SU-DHL-6 (cell line): Measurements from ENCODE around the gene FGD4.

Experiments used
- H2AFZ ChIP-seq: fragments of 200-600 bp; sonication (generic); 2 replicates; pipeline ENCODE4 v1.6.1; 2014; ENCODE audit warnings: low read depth, mild to moderate bottlenecking, moderate library complexity, mixed read lengths, antibody characterized with exemption, low read length; ENCODE audit not compliant: severe bottlenecking
- H3F3A ChIP-seq: fragments of 200-600 bp; shearing (Covaris generic); 2 replicates; pipeline ENCODE4 v1.6.0; 2016; ENCODE audit warnings: antibody characterized with exemption, mild to moderate bottlenecking; ENCODE audit not compliant: insufficient read depth
- H3K27ac ChIP-seq: fragments of 200-600 bp; sonication (generic); 2 replicates; pipeline ENCODE4 v1.5.1; 2016; ENCODE audit warnings: low read depth, mild to moderate bottlenecking, low read length, moderate library complexity, mixed read lengths
- H3K27me3 ChIP-seq: fragments of 200-600 bp; sonication (generic), shearing (Covaris generic); 2 replicates; pipeline ENCODE4 v1.6.0; 2014; ENCODE audit warnings: mild to moderate bottlenecking, low read length
- H3K36me3 ChIP-seq: fragments of 200-600 bp; sonication (generic); 2 replicates; pipeline ENCODE4 v1.6.1; 2014; ENCODE audit warnings: mild to moderate bottlenecking, low read length, mixed read lengths
- H3K4me2 ChIP-seq: fragments of 300-600, 200-600 bp; shearing (Covaris generic), sonication (generic); 2 replicates; pipeline ENCODE4 v1.6.0; 2014; ENCODE audit warnings: low read length, low read depth, mild to moderate bottlenecking; ENCODE audit not compliant: poor library complexity, severe bottlenecking
- H3K4me3 ChIP-seq: fragments of 200-600 bp; sonication (generic); 2 replicates; pipeline ENCODE4 v1.5.1; 2014; ENCODE audit warnings: antibody characterized with exemption, low read length, mild to moderate bottlenecking, mixed read lengths; ENCODE audit not compliant: insufficient read depth, poor library complexity, severe bottlenecking
- H3K79me2 ChIP-seq: fragments of 200-600 bp; sonication (generic); 2 replicates; pipeline ENCODE4 v1.6.1; 2014; ENCODE audit warnings: mild to moderate bottlenecking, low read length, moderate library complexity; ENCODE audit not compliant: insufficient read depth
- H3K9ac ChIP-seq: fragments of 200-600 bp; sonication (generic); 2 replicates; pipeline ENCODE4 v1.7.0; 2014; ENCODE audit warnings: mild to moderate bottlenecking, low read length
- H3K9me2 ChIP-seq: fragments of 200-600 bp; sonication (generic); replicated peaks from 2 replicates; pipeline ENCODE4 v1.6.1; 2014; ENCODE audit warnings: low read length; ENCODE audit not compliant: insufficient read depth
- H3K9me3 ChIP-seq: fragments of 200-600 bp; sonication (generic); 2 replicates; pipeline ENCODE4 v1.6.1; 2014; ENCODE audit warnings: low read length, mixed read lengths; ENCODE audit not compliant: insufficient read depth
- H4K20me1 ChIP-seq: fragments of 200-600 bp; sonication (generic); 2 replicates; pipeline ENCODE4 v1.6.1; 2014; ENCODE audit warnings: low read depth, mild to moderate bottlenecking, antibody characterized with exemption, low read length, moderate library complexity, mixed read lengths
- EZH2phosphoT487 ChIP-seq: fragments of 200-600 bp; sonication (generic), shearing (Covaris generic); conservative IDR thresholded peaks from 2 replicates; pipeline ENCODE4 v1.6.1; 2018; ENCODE audit warnings: mild to moderate bottlenecking, antibody characterized with exemption, low read length, moderate library complexity, mixed read lengths
- TF ChIP-seq, protein P1 (sequence below): fragments of 200-600 bp; sonication (generic); IDR thresholded peaks from one replicate; pipeline ENCODE4 v1.5.1; 2017; ENCODE audit warnings: antibody characterized with exemption, mild to moderate bottlenecking, low read length, moderate library complexity; ENCODE audit not compliant: insufficient read depth, poor library complexity, severe bottlenecking

FGD4 gene

DNA sequence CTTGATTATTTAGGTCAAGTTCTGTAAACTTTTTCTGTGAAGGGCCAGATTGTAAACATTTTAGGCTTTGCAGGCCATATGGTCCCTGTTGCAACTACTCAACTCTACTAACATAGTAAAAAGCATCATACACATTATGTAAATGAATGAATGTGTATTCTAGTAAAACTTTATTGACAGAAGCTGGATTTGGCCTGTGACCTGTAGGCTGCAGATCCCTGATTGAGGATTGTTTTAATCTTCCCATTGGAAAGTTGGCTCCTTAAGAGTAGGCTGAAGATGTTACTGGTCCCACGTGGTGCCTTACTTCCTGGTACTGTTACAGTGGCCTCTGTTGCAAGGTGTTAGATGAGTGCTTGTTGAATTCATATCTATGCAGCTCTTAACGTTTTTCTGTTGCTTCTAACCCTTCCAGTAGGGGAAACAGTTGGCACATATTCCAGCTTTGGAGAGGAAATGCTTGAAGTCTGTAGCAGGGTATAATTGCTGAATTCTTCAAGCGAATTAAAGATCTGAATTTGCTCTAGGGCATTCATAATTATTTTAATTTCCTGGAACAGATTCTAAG is 146.1 kb downstream of the FGD4 start:
- Histone ChIP-seq H3K79me2 (no peaks in the 10 kb centered on the region), H3F3A (no peaks in the 10 kb centered on the region), H3K4me2 (no peak overlapping the region), H2AFZ (no peak overlapping the region), H3K27ac (no peak overlapping the region), H3K9ac (no peak overlapping the region), H4K20me1 (no peaks in the 10 kb centered on the region), H3K9me3 (no peaks in the 10 kb centered on the region), H3K27me3 (no peaks in the 10 kb centered on the region), H3K4me3 (no peak overlapping the region), H3K36me3 (no peaks in the 10 kb centered on the region), H3K9me2 (no peaks in the 10 kb centered on the region)
- TF ChIP-seq, protein P1, sequence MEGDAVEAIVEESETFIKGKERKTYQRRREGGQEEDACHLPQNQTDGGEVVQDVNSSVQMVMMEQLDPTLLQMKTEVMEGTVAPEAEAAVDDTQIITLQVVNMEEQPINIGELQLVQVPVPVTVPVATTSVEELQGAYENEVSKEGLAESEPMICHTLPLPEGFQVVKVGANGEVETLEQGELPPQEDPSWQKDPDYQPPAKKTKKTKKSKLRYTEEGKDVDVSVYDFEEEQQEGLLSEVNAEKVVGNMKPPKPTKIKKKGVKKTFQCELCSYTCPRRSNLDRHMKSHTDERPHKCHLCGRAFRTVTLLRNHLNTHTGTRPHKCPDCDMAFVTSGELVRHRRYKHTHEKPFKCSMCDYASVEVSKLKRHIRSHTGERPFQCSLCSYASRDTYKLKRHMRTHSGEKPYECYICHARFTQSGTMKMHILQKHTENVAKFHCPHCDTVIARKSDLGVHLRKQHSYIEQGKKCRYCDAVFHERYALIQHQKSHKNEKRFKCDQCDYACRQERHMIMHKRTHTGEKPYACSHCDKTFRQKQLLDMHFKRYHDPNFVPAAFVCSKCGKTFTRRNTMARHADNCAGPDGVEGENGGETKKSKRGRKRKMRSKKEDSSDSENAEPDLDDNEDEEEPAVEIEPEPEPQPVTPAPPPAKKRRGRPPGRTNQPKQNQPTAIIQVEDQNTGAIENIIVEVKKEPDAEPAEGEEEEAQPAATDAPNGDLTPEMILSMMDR, result no peak
- TF ChIP-seq EZH2phosphoT487, result no peak

DNA sequence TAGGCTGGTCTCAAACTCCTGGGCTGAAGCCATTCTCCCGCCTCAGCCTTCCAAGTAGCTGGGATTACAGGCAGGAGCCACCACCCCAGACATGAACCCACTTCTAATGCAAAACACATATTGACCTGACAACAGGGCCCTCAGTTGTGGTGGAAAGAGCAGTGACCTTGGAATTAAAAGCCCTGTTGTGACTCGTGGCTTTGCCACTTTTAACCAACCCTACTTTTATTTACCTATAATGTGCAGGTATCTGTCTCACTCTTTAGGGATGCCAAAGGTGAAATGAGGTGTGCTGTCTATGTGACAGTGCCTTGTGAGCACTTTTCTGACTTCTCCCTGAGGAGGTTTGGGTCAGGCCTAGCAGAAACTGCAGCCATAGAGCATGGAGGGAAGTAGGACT is 146.9 kb downstream of the FGD4 start:
- H3K4me2 ChIP-seq, result no peak overlapping the region
- no peak overlapping the region for H3K27ac ChIP-seq

DNA sequence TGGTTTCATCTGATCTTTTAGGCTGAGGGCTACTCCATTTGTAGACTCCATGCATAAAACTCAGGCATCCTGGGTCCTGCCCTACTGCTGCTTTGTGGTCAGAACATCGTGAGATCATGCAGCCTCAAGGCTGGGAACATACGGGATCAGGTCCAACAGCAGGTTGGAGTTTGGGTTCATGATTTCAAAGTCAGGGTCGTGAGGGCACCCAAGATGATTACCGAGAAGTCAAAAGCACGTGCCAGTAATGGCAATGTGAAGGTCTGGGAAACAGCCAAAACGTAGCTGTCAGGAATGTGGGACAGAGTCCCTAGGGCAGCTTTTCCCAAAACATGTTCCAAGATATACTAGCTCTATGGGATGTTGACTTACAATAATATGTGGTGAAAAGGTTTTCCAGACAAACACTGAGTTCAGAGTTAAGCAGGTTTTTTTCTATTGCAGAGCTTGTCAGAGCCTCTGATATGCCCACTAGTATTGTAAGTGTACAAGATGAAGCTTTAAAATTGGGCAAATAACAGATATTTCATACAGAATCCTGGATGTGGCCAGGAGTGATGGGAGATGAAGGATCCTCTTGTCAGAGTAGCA is 149.4 kb downstream of the FGD4 start:
- H3K4me3 ChIP-seq, result no peak overlapping the region
- H3K27ac ChIP-seq, result no peak overlapping the region
- H3K9me2 ChIP-seq, result no peaks in the 10 kb centered on the region
- no peak overlapping the region for H2AFZ ChIP-seq
- H3K27me3 ChIP-seq, result no peaks in the 10 kb centered on the region
- H3K9ac ChIP-seq, result no peak overlapping the region
- no peaks in the 10 kb centered on the region for H3F3A ChIP-seq
- H3K4me2 ChIP-seq, result no peak overlapping the region
- H3K79me2 ChIP-seq, result no peaks in the 10 kb centered on the region
- TF ChIP-seq, protein P1, result no peak
- TF ChIP-seq EZH2phosphoT487, result no peak
- no peaks in the 10 kb centered on the region for H3K36me3 ChIP-seq
- H4K20me1 ChIP-seq, result no peaks in the 10 kb centered on the region
- H3K9me3 ChIP-seq, result no peaks in the 10 kb centered on the region

More for the DNA sequence above, 146.9 kb downstream of the FGD4 start:
- H3K9ac ChIP-seq, result no peak overlapping the region
- no peaks in the 10 kb centered on the region for H3F3A ChIP-seq
- H4K20me1 ChIP-seq, result no peaks in the 10 kb centered on the region
- no peaks in the 10 kb centered on the region for H3K9me2 ChIP-seq
- no peaks in the 10 kb centered on the region for H3K79me2 ChIP-seq
- H3K4me3 ChIP-seq, result no peak overlapping the region
- no peak for TF ChIP-seq EZH2phosphoT487
- TF ChIP-seq, protein P1, result no peak
- no peak overlapping the region for H2AFZ ChIP-seq
- no peaks in the 10 kb centered on the region for H3K9me3 ChIP-seq
- no peaks in the 10 kb centered on the region for H3K36me3 ChIP-seq
- no peaks in the 10 kb centered on the region for H3K27me3 ChIP-seq
